Fibroblast of lung (primary cell): ENCODE measurements around the gene ECHDC1. TPM values are rescaled to one million over a fixed set of nuclear protein-coding genes. Genes with fewer than 3 reads are reported as not detected.
A peak's percentile ranks its signal among the peaks of the same experiment; 100 is the strongest.

Experiments
- DNase-seq, 2 donors: peaks; one replicate each; pipeline versions ENCODE4 v3.0.0 to v3.0.0-alpha.2; 2010; ENCODE audit warnings: low read depth in 2 of 2
- H2AFZ ChIP-seq: 2 replicates; pipeline ENCODE4 v1.5.1; 2012; ENCODE audit warnings: low read length, control low read depth, inconsistent platforms
- H3K27ac ChIP-seq: 2 replicates; pipeline ENCODE4 v1.5.1; 2011; ENCODE audit warnings: low read length, control low read depth; ENCODE audit not compliant: insufficient read depth
- H3K27me3 ChIP-seq: 2 replicates; pipeline ENCODE4 v1.5.1; 2011; ENCODE audit warnings: mild to moderate bottlenecking, low read length; ENCODE audit not compliant: control insufficient read depth, insufficient read depth
- H3K36me3 ChIP-seq: 2 replicates; pipeline ENCODE4 v1.5.1; 2011; ENCODE audit warnings: low read length; ENCODE audit not compliant: control insufficient read depth, insufficient read depth
- H3K4me1 ChIP-seq: 2 replicates; pipeline ENCODE4 v1.5.1; 2011; ENCODE audit warnings: low read length; ENCODE audit not compliant: control insufficient read depth, insufficient read depth; ENCODE audit errors: extremely low read depth
- H3K4me2 ChIP-seq: 2 replicates; pipeline ENCODE4 v1.5.1; 2011; ENCODE audit warnings: low read length, control low read depth; ENCODE audit not compliant: insufficient read depth; ENCODE audit errors: extremely low read depth
- H3K4me3 ChIP-seq, 4 experiments: fragments of 200-600 bp in 1 of 4; sonication (generic) in 1 of 4; replicated peaks in 1 of 4; 2 replicates each; pipeline ENCODE4 v1.5.1; 2011 to 2016; ENCODE audit warnings: low read length in 4 of 4, low read depth in 3 of 4, mild to moderate bottlenecking in 3 of 4, control low read depth in 2 of 4, inconsistent platforms in 1 of 4, mixed read lengths in 1 of 4; ENCODE audit not compliant: insufficient read depth in 1 of 4; ENCODE audit errors: control extremely low read depth in 1 of 4
- H3K79me2 ChIP-seq: 2 replicates; pipeline ENCODE4 v1.5.1; 2012; ENCODE audit warnings: mild to moderate bottlenecking, low read length, inconsistent platforms; ENCODE audit not compliant: control insufficient read depth, insufficient read depth
- H3K9ac ChIP-seq: 2 replicates; pipeline ENCODE4 v1.5.1; 2011; ENCODE audit warnings: mild to moderate bottlenecking, low read length, control low read depth; ENCODE audit not compliant: insufficient read depth
- H3K9me3 ChIP-seq: 2 replicates; pipeline ENCODE4 v1.5.1; 2012; ENCODE audit warnings: low read depth, low read length; ENCODE audit not compliant: control insufficient read depth, insufficient read depth
- H4K20me1 ChIP-seq: 2 replicates; pipeline ENCODE4 v1.5.1; 2011; ENCODE audit warnings: low read length; ENCODE audit not compliant: control insufficient read depth, insufficient read depth; ENCODE audit errors: extremely low read depth
- EZH2 ChIP-seq: IDR thresholded peaks from 2 replicates; pipeline ENCODE4 v1.5.1; 2012; ENCODE audit warnings: low read length, control low read depth, mild to moderate bottlenecking; ENCODE audit errors: missing control alignments
- polyA plus RNA-seq, 2 donors: library from polyadenylated mRNA; depleted of rRNA in 1 of 2; stranded (reverse) in 1 of 2; unstranded in 1 of 2; fragments of >200 nt; gene quantifications; 2 replicates each; pipeline ENCODE4 v1.2.1, GENCODE V29; 2011 to 2012; ENCODE audit warnings: missing spikeins in 1 of 2
- total RNA-seq: library from RNA; depleted of rRNA; stranded (reverse); fragments of >200 nt; gene quantifications from 2 replicates; pipeline ENCODE4 v1.2.1, GENCODE V29; 2014
- TF ChIP-seq, protein P1 (sequence below), 2 donors: IDR thresholded peaks in 1 of 2; conservative IDR thresholded peaks in 1 of 2; 1 replicate in 1 of 2; 2 replicates in 1 of 2; pipeline ENCODE4 v1.5.1; 2011 to 2012; ENCODE audit warnings: low read length in 2 of 2, control low read depth in 1 of 2, inconsistent platforms in 1 of 2, low read depth in 1 of 2, mild to moderate bottlenecking in 1 of 2

Gene ECHDC1
- total and polyA plus RNA-seq, 2 donors (not counting 1 experiment from before 2014, with no cell fraction given): 51.7 to 64.4 TPM

DNA sequence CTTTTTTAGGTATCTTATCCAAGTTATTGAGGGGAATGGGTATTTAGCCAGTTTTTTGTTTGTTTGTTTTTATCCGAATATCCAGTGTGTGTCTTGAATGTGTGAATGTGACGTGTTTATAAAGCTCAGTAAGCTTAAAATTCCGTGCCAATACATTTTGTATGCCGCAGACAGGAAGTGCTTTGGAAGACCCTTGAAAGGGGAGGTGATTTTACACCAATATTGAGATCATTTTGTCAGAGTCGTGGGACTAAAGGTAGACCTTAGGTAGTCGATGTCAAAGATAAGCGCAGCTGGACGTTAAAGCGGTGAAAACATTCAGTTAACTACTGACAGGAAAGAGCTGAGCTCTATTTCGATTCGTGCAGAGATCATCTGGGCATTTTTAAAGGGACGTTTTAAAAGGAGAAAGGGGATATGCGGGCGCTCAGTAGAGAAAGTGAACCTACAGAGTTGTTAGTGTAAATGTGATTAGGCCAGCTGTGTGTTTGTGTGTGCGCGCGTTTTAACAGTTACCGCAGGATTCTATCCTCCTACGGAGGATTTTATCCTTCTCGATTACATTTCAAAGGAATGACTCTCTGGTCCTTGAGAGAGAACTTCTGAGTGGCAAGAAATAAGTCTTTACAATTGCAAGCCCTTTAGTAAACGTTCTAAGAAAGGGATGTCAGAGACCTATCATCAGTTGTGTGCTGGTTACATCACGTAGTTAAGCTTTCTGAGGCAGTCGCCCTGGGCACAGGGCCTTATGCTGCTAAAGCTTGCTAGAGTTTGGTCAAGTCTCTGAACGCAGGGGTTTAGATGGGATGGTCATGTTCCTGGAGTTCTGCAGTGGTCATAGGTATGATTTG is 625 bp upstream of the ECHDC1 start:
- peak overlapping the region; percentile 58 to 98 (median 69) for H3K4me3 ChIP-seq
- no peaks in the 10 kb centered on the region for H3K27me3 ChIP-seq
- peak overlapping the region; percentile 85 for H3K4me2 ChIP-seq
- peak overlapping the region; percentile 72 for H3K9ac ChIP-seq
- no peaks in the 10 kb centered on the region for H3K9me3 ChIP-seq
- H3K27ac ChIP-seq: peak overlapping the region; percentile 89
- no peak for TF ChIP-seq EZH2
- TF ChIP-seq, protein P1, sequence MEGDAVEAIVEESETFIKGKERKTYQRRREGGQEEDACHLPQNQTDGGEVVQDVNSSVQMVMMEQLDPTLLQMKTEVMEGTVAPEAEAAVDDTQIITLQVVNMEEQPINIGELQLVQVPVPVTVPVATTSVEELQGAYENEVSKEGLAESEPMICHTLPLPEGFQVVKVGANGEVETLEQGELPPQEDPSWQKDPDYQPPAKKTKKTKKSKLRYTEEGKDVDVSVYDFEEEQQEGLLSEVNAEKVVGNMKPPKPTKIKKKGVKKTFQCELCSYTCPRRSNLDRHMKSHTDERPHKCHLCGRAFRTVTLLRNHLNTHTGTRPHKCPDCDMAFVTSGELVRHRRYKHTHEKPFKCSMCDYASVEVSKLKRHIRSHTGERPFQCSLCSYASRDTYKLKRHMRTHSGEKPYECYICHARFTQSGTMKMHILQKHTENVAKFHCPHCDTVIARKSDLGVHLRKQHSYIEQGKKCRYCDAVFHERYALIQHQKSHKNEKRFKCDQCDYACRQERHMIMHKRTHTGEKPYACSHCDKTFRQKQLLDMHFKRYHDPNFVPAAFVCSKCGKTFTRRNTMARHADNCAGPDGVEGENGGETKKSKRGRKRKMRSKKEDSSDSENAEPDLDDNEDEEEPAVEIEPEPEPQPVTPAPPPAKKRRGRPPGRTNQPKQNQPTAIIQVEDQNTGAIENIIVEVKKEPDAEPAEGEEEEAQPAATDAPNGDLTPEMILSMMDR (conservative IDR thresholded peaks at IDR 0.05 in 1 of 2, IDR thresholded peaks at IDR 0.05 in 1 of 2; ENCODE audit: low read depth in 1 of 2, low read length in 2 of 2): no peak
- no peaks in the 10 kb centered on the region for H4K20me1 ChIP-seq
- H3K4me1 ChIP-seq: peaks cover 4% of the 10 kb centered on the region
- DNase-seq: peak; percentile 62 to 66
- no peaks in the 10 kb centered on the region for H3K36me3 ChIP-seq
- H3K79me2 ChIP-seq: peaks cover 55% of the 10 kb centered on the region
- peak overlapping the region; percentile 95 for H2AFZ ChIP-seq

DNA sequence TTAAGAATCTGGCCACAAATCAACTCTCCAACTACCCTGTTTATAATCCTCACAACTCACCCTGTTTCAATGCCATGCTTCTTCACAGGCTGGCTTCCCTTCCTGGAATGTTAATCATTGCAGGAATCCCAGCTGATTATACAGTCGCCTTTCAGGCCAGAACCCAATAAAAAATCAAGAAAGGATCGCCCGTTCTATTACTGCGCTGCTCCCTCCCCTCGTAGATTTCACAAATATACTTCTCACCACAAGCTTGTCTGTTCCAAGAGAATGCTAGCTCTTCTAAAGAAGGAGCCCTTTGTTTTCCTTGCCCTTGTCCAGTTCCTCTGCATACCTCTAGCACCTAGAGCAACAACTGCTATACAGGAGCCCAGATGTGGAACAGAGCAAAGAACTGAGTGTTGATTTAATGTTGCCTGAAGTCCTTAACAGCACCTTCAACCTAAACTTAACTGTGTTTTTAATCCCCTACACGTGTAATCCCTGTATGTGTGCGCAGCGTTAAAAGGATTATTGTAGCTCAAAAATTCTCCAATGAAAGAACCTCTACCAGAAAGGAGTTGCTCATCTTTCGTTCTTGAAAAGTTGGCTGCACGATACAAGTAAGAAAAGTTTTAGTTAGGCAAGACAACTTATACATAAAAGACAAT is 988 bp downstream of the ECHDC1 start:
- Histone ChIP-seq H3K79me2 (peaks cover 64% of the 10 kb centered on the region), H3K27ac (peak overlapping the region; percentile 89), H3K4me3 (peak overlapping the region; percentile 58 to 98 (median 69)), H3K4me1 (peaks cover 4% of the 10 kb centered on the region), H3K9ac (peak overlapping the region; percentile 72), H3K27me3 (no peaks in the 10 kb centered on the region), H3K4me2 (peak overlapping the region; percentile 29), H3K36me3 (no peaks in the 10 kb centered on the region), H3K9me3 (no peaks in the 10 kb centered on the region), H2AFZ (peak overlapping the region; percentile 25), H4K20me1 (no peaks in the 10 kb centered on the region)
- DNase-seq: peak; percentile 22 to 74
- TF ChIP-seq, protein P1 (conservative IDR thresholded peaks at IDR 0.05 in 1 of 2, IDR thresholded peaks at IDR 0.05 in 1 of 2; ENCODE audit: low read depth in 1 of 2, low read length in 2 of 2): no peak
- no peak for TF ChIP-seq EZH2

DNA sequence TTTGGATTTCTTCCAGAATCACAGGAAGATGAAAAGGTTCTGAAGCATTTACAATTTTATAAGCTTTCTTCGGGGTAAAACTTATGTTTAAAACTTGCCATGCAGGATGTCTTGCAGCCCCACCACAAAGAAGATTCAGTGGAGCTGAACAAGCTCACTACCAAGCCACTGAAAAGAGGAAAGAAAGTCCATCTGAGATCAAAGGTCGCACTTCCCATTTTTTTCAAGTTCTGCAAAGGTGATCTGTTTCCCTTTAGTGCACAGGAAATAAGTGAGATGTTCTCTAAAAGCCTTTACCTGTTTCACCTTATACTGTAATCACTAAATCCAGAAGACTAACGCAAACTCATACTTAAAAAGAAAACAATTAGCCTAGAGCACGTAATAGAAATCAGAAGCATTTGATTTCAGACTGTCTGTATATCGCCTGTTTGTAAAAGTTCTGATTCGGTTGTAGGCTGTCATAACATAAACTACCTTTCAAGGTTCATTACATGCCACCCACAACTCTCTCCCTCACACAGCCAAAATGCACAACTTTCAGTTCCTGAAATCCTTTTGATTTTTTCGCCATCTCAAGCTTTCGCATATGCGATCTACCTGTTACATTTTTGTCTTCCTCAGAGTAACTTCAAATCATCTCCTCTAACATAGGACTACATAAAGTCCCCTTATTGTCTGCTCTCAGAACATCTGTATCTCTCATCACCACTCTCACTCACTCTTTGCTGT is 1.8 kb downstream of the ECHDC1 start:
- H3K4me2 ChIP-seq: peak overlapping the region; percentile 29
- TF ChIP-seq EZH2: no peak
- TF ChIP-seq, protein P1 (conservative IDR thresholded peaks at IDR 0.05 in 1 of 2, IDR thresholded peaks at IDR 0.05 in 1 of 2; ENCODE audit: low read depth in 1 of 2, low read length in 2 of 2): no peak
- peak overlapping the region; percentile 58 to 98 (median 69) for H3K4me3 ChIP-seq
- H3K9me3 ChIP-seq: no peaks in the 10 kb centered on the region
- peaks cover 4% of the 10 kb centered on the region for H3K4me1 ChIP-seq
- no peaks in the 10 kb centered on the region for H3K36me3 ChIP-seq
- H3K27me3 ChIP-seq: no peaks in the 10 kb centered on the region
- no peak overlapping the region for H3K9ac ChIP-seq
- H4K20me1 ChIP-seq: no peaks in the 10 kb centered on the region
- H2AFZ ChIP-seq: no peak overlapping the region
- H3K79me2 ChIP-seq: peaks cover 66% of the 10 kb centered on the region
- no peak for DNase-seq
- H3K27ac ChIP-seq: no peak overlapping the region
